ENCODE data around the gene KNCN.

Gene KNCN

DNA sequence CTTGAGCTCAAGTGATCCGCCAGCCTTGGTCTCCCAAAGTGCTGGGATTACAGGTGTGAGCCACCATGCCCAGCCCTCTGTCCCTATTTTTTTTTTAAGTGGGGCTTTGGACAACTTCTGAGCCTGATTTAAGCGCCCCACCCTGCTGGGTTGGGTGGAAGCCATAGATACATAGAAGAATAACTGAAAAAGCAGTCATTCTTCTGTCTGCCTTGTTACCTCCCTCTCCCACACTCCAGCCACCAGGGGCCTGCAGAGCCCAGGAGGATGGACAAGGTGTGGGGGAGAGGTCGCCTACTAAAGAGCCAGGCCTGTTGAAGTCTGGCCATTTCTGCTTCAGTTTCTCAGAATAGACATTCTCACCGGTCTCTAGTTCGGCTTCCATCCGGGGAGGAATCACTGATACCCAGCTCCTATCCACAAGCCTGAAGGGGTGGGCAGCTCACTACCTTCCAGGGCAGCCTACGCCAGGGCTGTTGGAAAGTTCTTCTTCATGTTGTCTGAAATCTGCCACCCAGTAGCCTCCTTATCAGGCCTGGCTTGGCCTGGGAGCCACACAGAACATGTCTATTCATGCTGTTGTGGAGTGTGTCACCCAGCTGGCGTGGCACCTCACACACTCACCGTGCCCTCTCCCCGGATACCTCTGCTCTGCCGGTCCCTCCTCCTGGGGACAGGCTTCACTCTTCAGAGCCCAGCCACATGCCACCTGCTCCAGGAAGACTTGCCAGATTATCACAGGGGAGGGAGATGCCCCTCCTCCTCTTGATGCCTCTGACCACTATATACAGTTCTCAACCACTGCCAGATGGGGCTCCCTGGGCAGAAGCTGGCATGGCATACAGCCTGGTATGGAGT is 27.7 kb downstream of the KNCN start:
- no peak for DNase-seq (ENCODE audit: low read depth)

DNA sequence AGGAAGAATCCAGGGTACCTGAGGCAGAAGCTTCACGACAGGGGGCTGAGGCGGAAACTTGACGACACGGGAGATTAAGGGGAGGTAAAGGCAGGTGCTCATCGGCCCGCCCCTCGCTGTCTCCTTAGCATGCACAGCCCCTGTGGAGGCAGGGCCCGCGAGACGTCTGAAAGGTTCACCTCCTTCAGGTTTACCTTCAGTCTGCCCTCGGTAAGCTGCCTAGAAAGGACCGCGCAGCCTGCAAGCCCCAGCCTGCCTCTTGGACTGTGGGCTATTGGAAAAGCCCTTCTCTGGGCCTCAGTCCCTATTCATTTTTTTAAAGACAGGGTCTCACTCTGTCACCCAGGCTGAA is 28.5 kb downstream of the KNCN start:
- no peak for DNase-seq (ENCODE audit: low read depth)

DNA sequence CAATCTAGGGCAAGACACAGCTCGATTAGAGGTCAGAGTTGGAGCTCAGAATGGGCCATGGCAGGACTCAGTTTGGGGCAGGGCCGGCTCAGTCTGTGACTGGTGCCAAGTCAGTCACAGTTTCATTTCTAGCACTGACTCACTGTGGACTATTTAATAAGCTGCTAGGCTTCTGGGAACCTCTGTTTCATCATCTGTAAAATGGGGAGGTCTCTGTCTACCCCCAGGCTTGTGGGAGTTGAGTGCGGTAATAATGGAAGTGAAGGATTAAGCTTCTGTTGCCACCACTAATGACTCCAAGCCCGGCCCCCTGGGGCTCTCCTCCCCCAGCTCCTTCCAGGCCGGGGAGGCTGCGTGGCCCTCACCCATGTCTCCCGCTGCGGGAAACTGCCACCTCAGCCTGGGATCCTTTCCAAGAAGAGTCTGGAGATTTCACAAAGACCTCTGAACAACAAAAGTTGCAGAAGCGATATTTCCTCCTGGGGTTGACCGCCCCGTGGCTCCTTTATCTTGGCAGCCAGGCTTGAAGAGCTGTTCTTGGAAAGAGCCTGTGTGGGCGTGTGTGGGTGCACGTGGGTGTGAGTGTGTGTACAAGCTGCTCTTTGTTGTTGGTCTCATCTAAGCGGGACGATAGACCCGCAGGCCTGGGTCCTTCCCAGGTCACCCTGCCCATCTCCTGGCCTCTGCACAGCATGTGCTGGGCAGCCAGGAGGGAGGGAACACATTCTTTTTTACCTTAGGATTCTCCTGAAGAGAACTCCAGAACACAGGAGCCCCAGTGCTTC is 29.1 kb downstream of the KNCN start:
- DNase-seq (ENCODE audit: low read depth), result peak; percentile 67

DNA sequence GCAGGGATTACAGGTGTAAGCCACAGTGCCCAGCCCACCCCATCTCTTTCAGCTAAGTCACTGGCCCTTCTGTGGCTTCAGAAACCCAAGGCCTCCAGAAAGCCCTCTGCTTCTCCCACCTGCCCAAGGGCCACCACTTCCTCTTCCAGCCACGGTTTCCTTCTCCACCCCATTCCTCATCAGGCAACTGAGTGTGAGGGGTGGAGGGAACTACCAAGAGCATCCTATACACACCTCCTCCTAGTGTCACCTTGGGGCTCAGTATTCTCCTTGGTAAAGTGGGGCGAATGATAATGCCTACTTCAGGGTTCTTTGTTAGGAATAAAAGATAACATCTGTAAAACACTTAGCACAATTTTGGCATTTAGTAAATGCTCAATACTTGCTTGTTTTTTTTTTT is 30.0 kb downstream of the KNCN start:
- DNase-seq (ENCODE audit: low read depth), result peak; percentile 29

DNA sequence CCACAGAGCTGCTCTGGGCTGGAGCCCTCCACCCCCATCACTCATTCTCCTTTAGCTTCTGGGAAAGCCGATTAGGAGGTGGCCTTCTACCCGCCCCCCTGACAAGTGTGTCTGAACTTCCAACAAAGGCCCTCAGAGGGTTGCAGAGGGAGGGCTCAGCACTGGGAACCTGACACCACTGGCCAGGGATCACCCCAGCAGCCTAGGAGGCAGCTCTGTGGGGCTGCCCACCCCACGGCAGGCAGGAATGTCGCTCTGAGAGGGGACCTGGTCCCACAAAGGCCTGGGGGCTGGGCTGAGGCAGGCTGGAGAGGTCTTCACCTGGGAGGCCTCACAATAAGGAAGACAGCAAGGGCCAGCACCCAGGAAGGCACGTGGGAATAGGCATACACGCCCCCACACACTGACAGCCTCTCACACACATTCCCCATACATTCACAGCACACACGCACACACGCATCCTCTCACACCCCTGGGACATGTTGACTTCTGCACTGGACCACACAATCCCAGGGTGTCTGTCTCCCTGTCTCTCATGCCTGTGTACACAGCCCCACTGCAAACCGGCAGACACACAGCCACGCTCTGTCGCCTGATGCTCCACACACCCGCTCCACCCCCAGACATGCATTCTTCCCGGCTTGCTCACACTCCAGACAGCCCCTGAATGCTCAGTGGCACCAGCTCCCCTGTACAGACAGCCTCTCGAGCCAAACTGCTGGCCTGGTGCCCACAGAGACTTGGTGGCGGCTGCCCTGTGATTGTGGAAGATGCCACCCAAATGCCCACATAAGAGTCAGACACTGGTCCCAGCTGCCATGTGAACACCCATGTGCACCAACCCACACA is 31.2 kb downstream of the KNCN start:
- DNase-seq (ENCODE audit: low read depth), result no peak

DNA sequence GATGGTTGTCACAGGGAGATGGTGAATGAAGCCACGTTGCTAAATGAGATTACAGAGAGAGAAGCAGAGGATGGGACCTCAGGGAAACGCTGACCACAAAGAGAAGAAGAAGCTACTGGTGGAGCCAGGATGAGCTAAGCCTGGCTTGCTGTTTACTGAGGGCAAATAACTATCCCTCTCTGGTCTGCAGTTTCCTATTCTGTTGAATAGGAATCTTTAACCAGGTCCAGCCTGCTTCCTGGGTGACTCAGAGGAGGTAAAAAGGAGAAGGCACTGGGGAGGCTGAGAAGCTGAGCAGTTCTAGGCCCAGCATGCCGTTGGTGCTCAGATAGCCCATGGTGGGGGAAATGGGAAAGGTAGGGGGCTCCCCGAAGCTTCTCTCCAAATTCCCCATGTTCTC is 32.2 kb downstream of the KNCN start:
- DNase-seq (ENCODE audit: low read depth), result no peak

DNA sequence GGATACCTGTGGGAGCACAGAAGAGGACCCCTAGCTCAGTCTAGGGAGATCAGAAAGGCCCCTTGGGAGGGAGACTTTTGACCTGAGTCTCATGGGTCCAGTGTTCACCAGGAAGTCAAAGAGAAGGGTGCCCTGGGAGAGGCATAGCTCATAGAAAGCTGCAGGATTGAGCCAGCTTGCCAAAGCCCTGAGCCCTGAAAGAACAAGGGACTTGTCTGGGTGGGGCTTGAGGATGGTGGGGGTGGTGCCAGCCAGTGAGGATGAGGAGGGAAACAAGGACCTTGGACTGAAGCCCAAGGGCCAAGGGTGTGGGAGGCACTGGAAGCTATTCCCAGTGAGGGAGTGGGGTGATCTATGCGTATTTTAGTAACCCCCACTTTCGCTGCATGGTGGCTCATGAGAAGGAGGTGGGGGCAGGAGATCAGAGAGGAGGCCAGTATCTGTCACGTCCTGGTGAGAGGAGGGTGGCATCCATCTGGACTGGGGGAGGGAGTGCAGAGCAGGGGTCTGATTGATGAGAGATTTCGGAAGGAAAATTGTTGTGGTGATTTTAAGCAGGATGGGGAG is 33.4 kb downstream of the KNCN start:
- no peak for DNase-seq (ENCODE audit: low read depth)

DNA sequence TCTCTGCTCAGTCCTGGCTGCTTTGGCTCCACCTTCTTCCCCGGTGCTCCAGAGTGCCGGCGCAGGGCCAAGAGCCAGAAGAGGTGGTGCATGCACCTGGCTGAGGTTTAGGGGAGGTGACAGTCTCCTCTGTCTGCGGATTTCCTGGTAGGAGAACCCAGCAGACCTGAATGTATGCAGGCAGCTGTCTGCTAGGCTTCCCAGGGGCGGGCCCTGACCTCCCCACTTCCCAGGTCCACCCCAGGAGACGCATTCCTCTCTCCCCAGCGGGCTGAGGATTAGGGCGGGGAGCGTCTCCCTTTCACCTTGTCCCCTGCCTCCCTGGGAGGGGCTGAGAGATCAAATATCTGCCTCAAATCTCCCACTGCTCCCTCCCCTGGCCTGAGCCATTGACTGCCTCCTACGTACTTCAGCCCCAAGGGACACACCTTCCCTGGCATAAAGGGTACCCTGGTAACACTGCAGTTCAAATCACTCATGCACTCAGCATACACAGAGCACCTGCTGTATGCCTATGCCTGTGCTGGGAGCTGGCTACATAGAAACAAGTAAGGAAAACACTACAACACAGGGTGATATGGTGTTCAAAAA is 34.3 kb downstream of the KNCN start:
- DNase-seq (ENCODE audit: low read depth), result no peak

DNA sequence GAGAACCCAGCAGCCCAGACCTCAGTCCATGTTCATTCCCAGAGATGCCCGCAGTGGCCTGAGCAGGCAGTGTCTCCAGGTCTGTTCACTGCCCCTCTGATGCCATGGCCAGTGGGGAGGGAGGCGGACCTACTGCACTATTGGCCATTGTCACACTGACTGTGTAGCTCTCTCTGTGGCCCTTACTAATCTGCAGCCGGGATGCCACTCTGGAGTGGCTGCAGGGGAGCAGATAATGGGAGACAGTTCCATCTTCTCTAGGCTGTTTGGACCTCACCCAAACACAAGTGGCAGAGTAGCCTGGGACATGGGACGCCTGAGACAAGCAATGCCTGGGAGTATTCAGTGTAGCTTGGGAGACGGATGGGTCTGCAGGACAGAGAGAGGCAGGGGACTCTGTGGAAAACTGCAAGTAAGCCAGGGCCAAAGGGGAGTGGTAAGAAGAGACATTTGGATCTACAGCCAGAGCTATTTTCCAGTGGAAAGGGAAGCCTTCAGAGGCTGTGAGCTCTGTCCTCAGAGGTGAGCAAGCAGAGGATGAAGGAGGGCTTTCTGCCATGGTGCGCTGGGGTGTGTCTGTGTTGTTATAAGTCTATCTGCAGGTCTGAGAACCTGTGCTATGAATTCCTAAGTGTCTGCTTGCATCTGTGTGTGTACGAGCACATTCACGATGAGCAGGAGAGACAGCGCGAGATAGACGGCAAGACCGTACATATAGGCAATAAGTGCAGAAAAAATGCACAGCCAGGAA is 35.1 kb downstream of the KNCN start:
- no peak for DNase-seq (ENCODE audit: low read depth)

DNA sequence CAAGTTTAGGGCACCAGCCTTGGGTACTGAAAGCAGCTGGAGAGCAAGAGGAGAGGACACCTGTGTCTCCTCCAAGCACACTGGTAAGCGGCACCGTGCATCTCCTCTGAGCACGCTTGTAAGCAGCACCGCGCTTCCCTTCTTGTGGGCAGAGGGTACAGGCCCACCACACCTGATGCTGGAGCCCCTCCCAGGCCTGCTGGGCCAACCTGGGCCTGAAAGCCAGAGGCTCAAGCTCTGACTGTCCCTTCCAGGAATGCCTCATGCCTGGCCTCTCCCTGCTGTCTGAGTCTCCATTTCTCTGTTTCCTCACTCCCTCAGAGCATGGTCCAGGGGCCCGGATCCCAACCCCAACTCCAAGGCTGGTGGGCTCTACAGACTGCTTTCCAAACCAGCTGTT is 35.9 kb downstream of the KNCN start:
- DNase-seq (ENCODE audit: low read depth), result no peak

DNA sequence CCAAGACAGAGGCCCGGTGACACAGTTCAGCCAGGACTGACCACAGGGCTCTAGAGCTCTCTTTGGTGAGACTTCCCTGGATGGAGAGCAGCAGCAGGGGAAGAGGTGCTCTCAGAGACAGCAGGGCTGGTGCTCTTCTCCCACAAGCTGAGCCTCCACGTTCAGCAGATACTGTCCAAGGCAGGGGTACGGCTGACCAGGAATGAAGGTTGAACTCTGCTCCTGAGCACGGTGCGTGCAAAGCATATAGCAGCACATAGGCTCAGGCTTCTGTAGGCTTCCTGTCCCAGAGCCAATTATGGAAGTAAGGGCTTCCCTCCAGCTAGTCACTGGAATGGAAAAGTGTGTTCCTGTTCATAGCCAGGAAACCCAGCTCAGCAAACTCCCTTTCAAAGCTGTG is 37.9 kb downstream of the KNCN start:
- DNase-seq (ENCODE audit: low read depth), result no peak

DNA sequence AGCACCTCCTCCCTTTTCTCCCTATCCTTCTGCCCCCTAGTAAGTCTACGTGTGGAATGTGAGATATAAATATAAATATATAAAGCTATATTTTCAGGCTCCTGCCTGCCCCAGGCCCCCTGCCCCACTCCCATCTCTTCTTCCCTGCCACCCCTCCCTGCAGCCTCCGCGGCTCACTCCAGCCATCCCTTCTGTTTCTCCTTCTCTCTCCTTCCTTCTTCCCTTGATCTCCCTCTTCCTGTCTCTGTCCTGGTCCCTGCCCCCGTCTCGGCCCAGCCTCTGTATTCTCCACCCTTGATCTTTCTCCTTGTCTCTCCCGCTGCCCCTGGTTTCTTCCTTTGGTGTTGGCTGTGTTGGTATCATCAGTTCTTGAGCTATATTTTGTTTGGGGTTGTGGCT is 38.7 kb downstream of the KNCN start:
- DNase-seq (ENCODE audit: low read depth), result no peak

DNA sequence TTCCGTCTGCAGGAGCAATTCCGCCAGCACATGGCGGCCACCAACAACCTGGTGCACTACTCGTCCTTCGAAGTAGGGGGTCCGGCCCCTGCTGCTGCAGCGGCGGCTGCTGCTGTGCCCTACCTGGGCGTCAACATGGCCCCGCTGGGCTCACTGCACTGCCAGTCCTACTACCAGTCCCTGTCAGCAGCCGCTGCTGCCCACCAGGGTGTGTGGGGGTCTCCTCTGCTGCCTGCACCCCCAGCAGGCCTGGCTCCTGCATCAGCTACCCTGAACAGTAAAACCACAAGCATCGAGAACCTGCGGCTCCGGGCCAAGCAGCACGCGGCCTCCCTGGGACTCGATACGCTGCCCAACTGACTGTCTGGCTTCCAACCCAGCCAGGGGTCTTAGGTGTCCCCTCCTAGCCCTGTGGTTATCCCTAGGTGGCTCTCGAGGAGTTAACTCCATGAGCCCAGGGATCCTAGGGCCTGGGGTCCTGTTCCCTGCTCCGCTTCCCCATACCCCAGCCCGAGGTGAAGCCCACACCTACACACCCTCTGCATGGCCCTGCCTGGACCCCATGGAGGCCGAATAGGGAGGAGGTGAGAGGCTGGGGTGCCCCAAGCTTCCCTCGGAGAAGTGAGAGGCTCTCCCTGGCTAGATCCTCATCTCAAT is 39.2 kb downstream of the KNCN start:
- no peak for DNase-seq (ENCODE audit: low read depth)

DNA sequence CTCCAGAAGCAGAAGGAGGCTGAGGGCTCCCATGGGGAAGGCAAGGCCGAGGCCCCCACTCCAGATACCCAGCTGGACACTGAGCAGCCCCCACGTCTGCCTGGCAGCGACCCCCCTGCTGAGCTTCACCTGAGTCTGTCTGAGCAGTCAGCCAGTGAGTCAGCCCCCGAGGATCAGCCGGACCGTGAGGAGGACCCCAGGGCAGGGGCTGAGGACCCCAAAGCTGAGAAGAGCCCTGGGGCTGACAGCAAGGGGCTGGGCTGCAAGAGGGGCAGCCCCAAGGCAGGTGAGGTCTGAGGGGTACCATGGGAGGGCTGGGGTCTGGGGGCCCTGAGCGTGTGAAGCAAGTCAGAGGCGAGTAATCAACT is 40.5 kb downstream of the KNCN start:
- no peak for DNase-seq (ENCODE audit: low read depth)

DNA sequence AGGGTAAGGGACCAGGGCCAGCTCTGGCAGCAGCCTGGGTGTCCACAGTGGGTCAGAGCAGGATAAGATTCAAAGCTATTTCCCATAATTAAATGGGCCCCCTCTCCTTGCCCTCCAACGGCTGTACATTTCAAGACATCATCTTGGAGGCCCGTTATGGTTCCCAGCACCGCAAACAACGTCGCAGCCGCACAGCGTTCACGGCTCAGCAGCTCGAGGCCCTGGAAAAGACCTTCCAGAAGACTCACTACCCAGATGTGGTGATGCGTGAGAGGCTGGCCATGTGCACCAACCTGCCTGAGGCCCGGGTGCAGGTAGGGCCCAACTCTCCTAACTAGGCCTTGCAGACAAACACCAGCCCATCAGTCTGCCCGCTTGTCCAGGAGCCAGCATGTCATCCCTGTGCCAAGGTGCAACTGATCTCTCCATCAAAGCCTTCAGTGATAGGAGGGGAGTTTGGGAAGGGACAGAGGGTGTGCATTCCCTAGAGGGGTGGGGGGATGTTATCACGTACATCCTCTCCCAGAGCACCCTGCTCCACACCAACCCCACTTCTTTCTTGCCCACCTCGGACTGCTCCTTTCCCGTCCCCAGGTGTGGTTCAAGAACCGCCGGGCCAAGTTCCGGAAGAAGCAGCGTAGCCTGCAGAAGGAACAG is 41.0 kb downstream of the KNCN start:
- no peak for DNase-seq (ENCODE audit: low read depth)

DNA sequence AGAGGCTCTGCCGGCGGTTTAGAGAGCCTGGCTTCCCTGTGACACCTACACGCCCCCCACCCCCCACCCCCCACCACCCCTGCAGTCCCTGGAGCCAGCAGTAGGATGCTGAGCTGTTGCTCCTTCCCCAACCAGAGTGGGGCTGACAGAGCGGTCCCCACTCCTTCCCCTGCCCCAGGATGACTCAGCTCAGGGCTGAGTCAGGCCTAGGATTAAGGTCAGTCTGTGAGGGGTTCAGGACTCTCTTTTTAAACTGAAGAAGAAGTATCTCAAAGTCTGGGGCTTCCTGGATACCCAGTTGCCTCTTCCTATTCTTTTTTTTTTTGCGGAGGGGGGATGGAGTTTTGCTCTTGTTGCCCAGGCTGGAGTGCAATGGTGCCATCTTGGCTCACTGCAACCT is 42.7 kb downstream of the KNCN start:
- no peak for DNase-seq (ENCODE audit: low read depth)

DNA sequence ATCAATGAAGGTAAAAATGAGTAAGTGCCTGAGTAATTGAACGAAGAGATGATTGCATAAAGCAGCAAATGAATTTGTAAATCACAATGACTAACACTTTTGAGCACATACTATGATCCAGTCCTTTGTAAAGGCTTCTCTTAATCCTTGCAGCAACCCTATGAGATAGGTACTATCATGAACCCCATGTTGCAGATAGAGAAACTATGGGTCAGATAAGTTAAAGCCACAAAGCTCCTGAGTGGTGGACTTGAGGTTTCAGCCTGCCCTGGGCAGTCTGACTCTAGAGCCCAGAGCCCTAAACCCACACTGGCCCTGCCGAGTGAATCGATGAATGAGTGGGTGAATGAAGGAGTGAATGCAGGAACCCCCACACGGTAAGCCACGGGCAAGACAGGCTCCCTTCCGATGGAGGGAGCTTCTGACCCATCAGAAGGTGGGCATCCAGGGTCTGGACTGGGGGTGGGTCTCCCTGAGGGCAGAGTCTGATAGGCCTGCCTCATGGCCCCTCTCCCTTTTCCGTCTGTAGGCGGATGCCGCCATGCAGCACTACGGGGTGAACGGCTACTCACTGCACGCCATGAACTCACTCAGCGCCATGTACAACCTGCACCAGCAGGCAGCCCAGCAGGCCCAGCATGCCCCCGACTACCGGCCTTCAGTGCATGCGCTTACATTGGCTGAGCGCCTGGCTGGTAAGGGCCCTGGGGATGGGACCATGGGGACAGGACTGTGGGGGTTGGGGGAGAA is 44.8 kb downstream of the KNCN start:
- DNase-seq (ENCODE audit: low read depth), result no peak

DNA sequence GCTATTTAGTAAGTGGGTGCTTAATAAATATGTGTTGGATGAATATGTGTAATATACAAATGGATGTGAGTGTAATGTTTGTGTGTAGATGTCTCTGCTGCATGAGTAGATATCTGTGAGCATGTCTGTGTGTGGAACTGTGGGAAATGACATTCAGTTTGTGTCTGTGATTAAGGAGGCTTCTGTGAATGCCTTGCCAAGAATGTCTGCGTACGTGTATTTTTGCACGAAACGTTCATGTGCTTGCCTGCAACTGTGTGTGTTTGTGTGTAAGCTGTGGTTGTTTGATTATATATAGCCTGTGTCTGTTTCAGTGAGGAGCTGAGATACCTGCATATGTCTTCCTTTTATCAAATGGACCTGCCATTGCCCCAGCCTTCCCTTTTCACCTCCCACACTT is 48.0 kb downstream of the KNCN start:
- no peak for DNase-seq (ENCODE audit: low read depth)

DNA sequence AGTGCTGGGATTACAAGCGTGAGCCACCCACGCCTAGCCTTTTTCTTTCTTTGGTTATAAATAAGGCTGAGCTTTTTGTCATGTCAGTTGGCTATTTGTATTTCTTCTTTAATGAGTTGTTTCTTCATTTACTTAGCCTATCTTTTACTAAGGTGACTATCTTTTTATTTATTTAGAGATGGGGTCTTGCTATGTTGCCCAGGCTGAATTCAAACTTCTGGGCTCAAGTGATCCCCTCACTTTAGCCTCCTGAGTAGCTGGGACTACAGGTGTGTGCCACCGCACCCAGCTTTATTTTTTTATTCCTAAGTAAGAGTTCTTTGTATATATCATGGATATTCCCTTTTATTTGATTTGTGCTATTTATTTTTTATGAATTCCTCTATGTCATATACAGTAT is 49.9 kb downstream of the KNCN start:
- no peak for DNase-seq (ENCODE audit: low read depth)

DNA sequence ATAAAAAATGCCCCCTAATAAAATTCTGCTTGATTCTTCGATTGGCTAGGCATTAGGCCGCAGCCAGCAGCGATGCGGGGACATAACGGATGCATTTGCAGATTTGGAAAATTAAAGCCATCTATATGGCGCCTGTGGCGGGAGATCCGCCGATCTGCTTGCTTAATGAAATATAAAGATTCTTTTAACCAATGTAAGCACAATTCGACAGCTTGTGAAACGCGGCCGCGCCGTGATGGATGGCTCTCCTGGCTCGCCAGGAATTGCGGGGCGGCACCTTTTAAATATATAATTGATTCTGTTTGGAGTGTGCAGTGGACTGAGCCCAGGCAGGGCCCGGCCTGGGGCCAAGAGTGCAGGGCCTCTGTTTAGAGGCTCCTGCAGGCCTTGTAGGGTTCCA is 53.8 kb downstream of the KNCN start:
- no peak for DNase-seq (ENCODE audit: low read depth)

All from CMK (cell line).